ENCODE data around the gene BCR.
"Not testable (repeated sequence)": the region's sequence is repeated elsewhere in the genome, so short reads cannot be mapped to it uniquely, and the experiment has no call there.

GRCh38 chr22:23367196-23367595, 186.9 kb downstream of the BCR start:
- TF ChIP-seq, protein P1, sequence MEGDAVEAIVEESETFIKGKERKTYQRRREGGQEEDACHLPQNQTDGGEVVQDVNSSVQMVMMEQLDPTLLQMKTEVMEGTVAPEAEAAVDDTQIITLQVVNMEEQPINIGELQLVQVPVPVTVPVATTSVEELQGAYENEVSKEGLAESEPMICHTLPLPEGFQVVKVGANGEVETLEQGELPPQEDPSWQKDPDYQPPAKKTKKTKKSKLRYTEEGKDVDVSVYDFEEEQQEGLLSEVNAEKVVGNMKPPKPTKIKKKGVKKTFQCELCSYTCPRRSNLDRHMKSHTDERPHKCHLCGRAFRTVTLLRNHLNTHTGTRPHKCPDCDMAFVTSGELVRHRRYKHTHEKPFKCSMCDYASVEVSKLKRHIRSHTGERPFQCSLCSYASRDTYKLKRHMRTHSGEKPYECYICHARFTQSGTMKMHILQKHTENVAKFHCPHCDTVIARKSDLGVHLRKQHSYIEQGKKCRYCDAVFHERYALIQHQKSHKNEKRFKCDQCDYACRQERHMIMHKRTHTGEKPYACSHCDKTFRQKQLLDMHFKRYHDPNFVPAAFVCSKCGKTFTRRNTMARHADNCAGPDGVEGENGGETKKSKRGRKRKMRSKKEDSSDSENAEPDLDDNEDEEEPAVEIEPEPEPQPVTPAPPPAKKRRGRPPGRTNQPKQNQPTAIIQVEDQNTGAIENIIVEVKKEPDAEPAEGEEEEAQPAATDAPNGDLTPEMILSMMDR (IDR thresholded peaks at IDR 0.05), result not testable (repeated sequence)
- not testable (repeated sequence) for TF ChIP-seq POLR2A (IDR thresholded peaks at IDR 0.05)
